Measurements from ENCODE around the gene SYDE1. TPM values are rescaled to one million over a fixed set of nuclear protein-coding genes. Genes with fewer than 3 reads are reported as not detected.

Gene SYDE1
- total and polyA plus RNA-seq, 2 of the 4 experiments (the other 2 are of a cell fraction), result 19.4 to 64.9 TPM

- TF ChIP-seq MAFK (IDR thresholded peaks at IDR 0.05; ENCODE audit: low read depth, low read length) (no peak), RAD21 (IDR thresholded peaks at IDR 0.05; ENCODE audit: low read length) (no peak), USF2 (IDR thresholded peaks at IDR 0.05; ENCODE audit: low read depth, low read length) (no peak), ELK1 (IDR thresholded peaks at IDR 0.05; ENCODE audit: borderline replicate concordance, low read depth, low read length) (no peak), RCOR1 (IDR thresholded peaks at IDR 0.05; ENCODE audit: insufficient replicate concordance, low read length) (no peak), RFX5 (IDR thresholded peaks at IDR 0.05; ENCODE audit: low read depth, low read length) (no peak), MAZ (IDR thresholded peaks at IDR 0.05; ENCODE audit: borderline replicate concordance, low read depth, low read length) (no peak), NFE2L2 (IDR thresholded peaks at IDR 0.05; ENCODE audit: low read depth, low read length) (no peak), CEBPB (IDR thresholded peaks at IDR 0.05; ENCODE audit: low read depth, low read length) (no peak), MXI1 (IDR thresholded peaks at IDR 0.05; ENCODE audit: borderline replicate concordance, low read depth, low read length) (no peak), POLR2A (IDR thresholded peaks at IDR 0.05; ENCODE audit: low read depth, low read length) (no peak), CHD1 (IDR thresholded peaks at IDR 0.05; ENCODE audit: low read depth, low read length) (no peak), SMC3 (IDR thresholded peaks at IDR 0.05; ENCODE audit: low read depth, low read length) (no peak), FOS (IDR thresholded peaks at IDR 0.05; ENCODE audit: low read depth, low read length) (no peak), BHLHE40 (IDR thresholded peaks at IDR 0.05; ENCODE audit: low read depth, low read length) (no peak), CTCF (conservative IDR thresholded peaks at IDR 0.05; ENCODE audit: low read depth, low read length) (no peak)
- H2BK15ac ChIP-seq (ENCODE audit: low read depth, low read length), result no peak overlapping the region
- H3K27ac ChIP-seq (ENCODE audit: insufficient read depth, low read length), result no peak overlapping the region
- no peak for DNase-seq
- no peaks in the 10 kb centered on the region for H3K79me1 ChIP-seq (ENCODE audit: low read depth in 1 of 2, low read length in 2 of 2)
- no peak overlapping the region for H2AK5ac ChIP-seq (ENCODE audit: low read depth, low read length)
- H3K9ac ChIP-seq (ENCODE audit: low read depth, low read length), result no peak overlapping the region
- no peak overlapping the region for H3K18ac ChIP-seq (ENCODE audit: low read depth, low read length)
- H3K23ac ChIP-seq (ENCODE audit: low read depth, low read length), result no peak overlapping the region
- intact Hi-C loops (cut with micrococcal nuclease), result no loop called here
- H3K4me3 ChIP-seq (ENCODE audit: insufficient read depth, low read depth, low read length), result no peak overlapping the region
- H2AFZ ChIP-seq (replicated peaks; ENCODE audit: low read length, poor library complexity), result no peak overlapping the region
- ChIA-PET POLR2A (ENCODE audit: unreplicated experiment) (no interaction called here), CTCF (no interaction called here)
- no peak overlapping the region for H2AK9ac ChIP-seq (replicated peaks; ENCODE audit: low read depth, low read length, poor library complexity)
- H4K5ac ChIP-seq (ENCODE audit: low read depth, low read length), result no peak overlapping the region
- no CpG with 5 or more reads among the region's 2 CpGs for WGBS, 2 experiments (ENCODE audit: extremely low coverage in 2 of 2, insufficient read length in 1 of 2)
- H2BK5ac ChIP-seq (ENCODE audit: low read depth, low read length, poor library complexity, severe bottlenecking), result no peak overlapping the region
- ATAC-seq (ENCODE audit: low read depth), result no peak
- no peaks in the 10 kb centered on the region for H3K9me1 ChIP-seq (ENCODE audit: insufficient read depth, low read length)
- in situ Hi-C loops (cut with MboI; ENCODE audit: low sequenced_read_pairs), result no loop called here
- no TSS peak for BruUV-seq (replicated peaks)
- H3K36me3 ChIP-seq (ENCODE audit: control insufficient read depth, insufficient read depth, low read length), result no peaks in the 10 kb centered on the region
- H3K4ac ChIP-seq (ENCODE audit: low read depth, low read length), result no peak overlapping the region
- H3K9me3 ChIP-seq (ENCODE audit: control insufficient read depth, insufficient read depth, low read length), result no peaks in the 10 kb centered on the region
- H3K56ac ChIP-seq (ENCODE audit: extremely low read depth, insufficient read depth, low read length), result no peak overlapping the region
- no peaks in the 10 kb centered on the region for H3K4me1 ChIP-seq (ENCODE audit: control insufficient read depth, insufficient read depth, low read length)
- no peak overlapping the region for H3K4me2 ChIP-seq (ENCODE audit: low read depth, low read length)
- no peak overlapping the region for H2BK20ac ChIP-seq (ENCODE audit: low read depth, low read length)
- no peaks in the 10 kb centered on the region for H3K27me3 ChIP-seq (ENCODE audit: control insufficient read depth, insufficient read depth, low read length)
- no peak overlapping the region for H2BK120ac ChIP-seq (ENCODE audit: low read depth, low read length)
- H3K14ac ChIP-seq (replicated peaks; ENCODE audit: low read depth, low read length), result no peak overlapping the region
- no peak overlapping the region for H4K91ac ChIP-seq (ENCODE audit: insufficient read depth, low read depth, low read length)
- H4K8ac ChIP-seq (ENCODE audit: low read depth in 2 of 2, low read length in 2 of 2), result no peak overlapping the region
- dilution Hi-C loops (cut with HindIII; ENCODE audit: low sequenced_read_pairs, unreplicated experiment), result no loop called here
- H4K20me1 ChIP-seq (ENCODE audit: insufficient read depth, low read length), result no peaks in the 10 kb centered on the region
Observed at GRCh38 chr19:15074371-15074770, 32.8 kb upstream of the SYDE1 start.

Data from IMR-90 (cell line).